CD8-positive, alpha-beta memory T cell (primary cell): ENCODE results near the gene RANBP3. TPM values are rescaled to one million over a fixed set of nuclear protein-coding genes. Genes with fewer than 3 reads are reported as not detected.
"Not testable (repeated sequence)": the region's sequence is repeated elsewhere in the genome, so short reads cannot be mapped to it uniquely, and the experiment has no call there.

Experiments used
- CTCF ChIA-PET: fragments of 350-600 bp; sonication (Branson Sonifier 250); formaldehyde crosslinking; loops from one replicate; lab custom pipeline; 2021; ENCODE audit warnings: antibody characterized with exemption; lab: Charles Lee
- POLR2A ChIA-PET: fragments of 350-600 bp; sonication (Branson Sonifier 250); formaldehyde crosslinking; loops from one replicate; lab custom pipeline; 2021; ENCODE audit warnings: antibody characterized with exemption; lab: Charles Lee
- DNase-seq, 5 donors: peaks; one replicate each; pipeline versions ENCODE4 v3.0.0 to v3.0.0-alpha.2; 2020 to 2022; ENCODE audit warnings: mixed read lengths in 1 of 5
- H3K27ac ChIP-seq: one replicate; pipeline ENCODE4 v1.7.0; 2013; ENCODE audit warnings: low read depth, mild to moderate bottlenecking, low read length, moderate library complexity
- H3K27me3 ChIP-seq: 2 replicates; pipeline ENCODE4 v1.7.0; 2013; ENCODE audit warnings: low read length, mild to moderate bottlenecking; ENCODE audit not compliant: insufficient read depth, poor library complexity, severe bottlenecking
- H3K36me3 ChIP-seq: 2 replicates; pipeline ENCODE4 v1.7.0; 2013; ENCODE audit warnings: mild to moderate bottlenecking, low read length, moderate library complexity; ENCODE audit not compliant: insufficient read depth
- H3K4me1 ChIP-seq: 2 replicates; pipeline ENCODE4 v1.7.0; 2013; ENCODE audit warnings: mild to moderate bottlenecking, low read length, moderate library complexity; ENCODE audit not compliant: insufficient read depth
- H3K4me3 ChIP-seq: 2 replicates; pipeline ENCODE4 v1.7.0; 2013; ENCODE audit warnings: mild to moderate bottlenecking, low read length
- H3K9me3 ChIP-seq: 2 replicates; pipeline ENCODE4 v1.7.0; 2013; ENCODE audit warnings: mild to moderate bottlenecking, low read length
- H3K27ac Mint-ChIP-seq, 8 donors: one replicate each; pipeline ENCODE4 v1.8.0; 2020 to 2021; ENCODE audit warnings: mixed read lengths in 8 of 8, mild to moderate bottlenecking in 6 of 8, inconsistent platforms in 3 of 8, moderate library complexity in 3 of 8
- H3K27me3 Mint-ChIP-seq, 2 donors: one replicate each; pipeline ENCODE4 v1.8.0; 2020 to 2021; ENCODE audit warnings: mixed read lengths in 2 of 2, mild to moderate bottlenecking in 1 of 2, moderate library complexity in 1 of 2
- H3K36me3 Mint-ChIP-seq, 3 donors: one replicate each; pipeline ENCODE4 v1.8.0; 2020 to 2021; ENCODE audit warnings: mixed read lengths in 3 of 3, inconsistent platforms in 1 of 3, mild to moderate bottlenecking in 1 of 3
- H3K4me1 Mint-ChIP-seq, 3 donors: one replicate each; pipeline ENCODE4 v1.8.0; 2020 to 2021; ENCODE audit warnings: mixed read lengths in 3 of 3, inconsistent platforms in 1 of 3, mild to moderate bottlenecking in 1 of 3
- H3K4me3 Mint-ChIP-seq, 7 donors: one replicate each; pipeline ENCODE4 v1.8.0; 2020 to 2021; ENCODE audit warnings: mixed read lengths in 7 of 7, mild to moderate bottlenecking in 6 of 7, moderate library complexity in 4 of 7, inconsistent platforms in 2 of 7
- H3K9me3 Mint-ChIP-seq, 5 donors: one replicate each; pipeline ENCODE4 v1.8.0; 2020 to 2022; ENCODE audit warnings: mixed read lengths in 5 of 5, mild to moderate bottlenecking in 3 of 5, moderate library complexity in 2 of 5, inconsistent platforms in 1 of 5
- polyA plus RNA-seq: library from polyadenylated mRNA; unstranded; fragments of 300-500 nt; fragmentation: Illumina TruSeq; gene quantifications from one replicate; pipeline ENCODE4 v1.2.3, GENCODE V29; 2021
- total RNA-seq, 2 experiments: library from RNA; stranded (reverse); gene quantifications; one replicate each; pipeline ENCODE4 v1.2.3, GENCODE V29; 2021

Gene RANBP3
- total and polyA plus RNA-seq, 3 experiments from 2014 or later: 9.7 to 97.6 (median 94.8) TPM

GRCh38 chr19:5881543-5882299 lies 96.2 kb downstream of the RANBP3 start:
- Mint-ChIP-seq H3K27ac (no peak overlapping the region), H3K27me3 (peaks cover 4 to 35% of the 10 kb centered on the region in 2 donors), H3K36me3 (no peaks in the 10 kb centered on the region), H3K4me1 (no peaks in the 10 kb centered on the region), H3K9me3 (no peaks in the 10 kb centered on the region), H3K4me3 (no peak overlapping the region)
- Histone ChIP-seq H3K36me3 (no peaks in the 10 kb centered on the region), H3K27ac (no peak overlapping the region), H3K4me1 (no peaks in the 10 kb centered on the region), H3K9me3 (no peaks in the 10 kb centered on the region), H3K27me3 (no peaks in the 10 kb centered on the region), H3K4me3 (no peak overlapping the region)
- ChIA-PET POLR2A (no interaction called here), CTCF (no interaction called here)
- no peak for DNase-seq

GRCh38 chr19:5880604-5881078 lies 97.3 kb downstream of the RANBP3 start:
- no peak overlapping the region for H3K27ac Mint-ChIP-seq
- ChIA-PET CTCF (no interaction called here), POLR2A (no interaction called here)
- H3K27me3 Mint-ChIP-seq: peaks cover 4 to 41% of the 10 kb centered on the region in 2 donors
- H3K36me3 ChIP-seq: no peaks in the 10 kb centered on the region
- H3K4me3 Mint-ChIP-seq: no peak overlapping the region
- H3K9me3 ChIP-seq: no peaks in the 10 kb centered on the region
- no peaks in the 10 kb centered on the region for H3K36me3 Mint-ChIP-seq
- H3K27me3 ChIP-seq: no peaks in the 10 kb centered on the region
- H3K9me3 Mint-ChIP-seq: no peaks in the 10 kb centered on the region
- DNase-seq: no peak
- no peaks in the 10 kb centered on the region for H3K4me1 ChIP-seq
- no peak overlapping the region for H3K4me3 ChIP-seq
- no peaks in the 10 kb centered on the region for H3K4me1 Mint-ChIP-seq
- H3K27ac ChIP-seq: no peak overlapping the region

- Mint-ChIP-seq H3K9me3 (no peaks in the 10 kb centered on the region), H3K27ac (no peak overlapping the region), H3K27me3 (peaks cover 4 to 37% of the 10 kb centered on the region in 2 donors), H3K36me3 (no peaks in the 10 kb centered on the region), H3K4me3 (no peak overlapping the region), H3K4me1 (no peaks in the 10 kb centered on the region)
- H3K36me3 ChIP-seq: no peaks in the 10 kb centered on the region
- no peak overlapping the region for H3K4me3 ChIP-seq
- ChIA-PET POLR2A (no interaction called here), CTCF (no interaction called here)
- H3K27me3 ChIP-seq: no peaks in the 10 kb centered on the region
- no peak overlapping the region for H3K27ac ChIP-seq
- H3K4me1 ChIP-seq: no peaks in the 10 kb centered on the region
- H3K9me3 ChIP-seq: no peaks in the 10 kb centered on the region
- no peak for DNase-seq
Measured at GRCh38 chr19:5880196-5880595, 97.7 kb downstream of the RANBP3 start.

GRCh38 chr19:5877882-5878281 lies 100.1 kb downstream of the RANBP3 start:
- Histone ChIP-seq H3K27me3 (no peaks in the 10 kb centered on the region), H3K4me3 (no peak overlapping the region), H3K9me3 (no peaks in the 10 kb centered on the region), H3K4me1 (no peaks in the 10 kb centered on the region), H3K27ac (no peak overlapping the region), H3K36me3 (no peaks in the 10 kb centered on the region)
- H3K9me3 Mint-ChIP-seq: peaks cover 0 to 2% (median 0%) of the 10 kb centered on the region in 5 donors
- H3K36me3 Mint-ChIP-seq: no peaks in the 10 kb centered on the region
- no peak for DNase-seq
- no peaks in the 10 kb centered on the region for H3K4me1 Mint-ChIP-seq
- peaks cover 4 to 31% of the 10 kb centered on the region in 2 donors for H3K27me3 Mint-ChIP-seq
- ChIA-PET POLR2A (interaction anchor here (0.7 kb wide), 1 partner anchor 17 kb away, joined by 4 read pairs; no protein-coding TSS in a partner anchor), CTCF (no interaction called here)
- no peak overlapping the region for H3K27ac Mint-ChIP-seq
- H3K4me3 Mint-ChIP-seq: no peak overlapping the region

- peaks cover 4 to 28% of the 10 kb centered on the region in 2 donors for H3K27me3 Mint-ChIP-seq
- no peak overlapping the region for H3K27ac Mint-ChIP-seq
- CTCF ChIA-PET: no interaction called here
- H3K27ac ChIP-seq: no peak overlapping the region
- no peaks in the 10 kb centered on the region for H3K27me3 ChIP-seq
- no peak for DNase-seq
- no peak overlapping the region for H3K4me3 ChIP-seq
- H3K9me3 ChIP-seq: no peaks in the 10 kb centered on the region
- H3K9me3 Mint-ChIP-seq: peaks cover 0 to 2% (median 0%) of the 10 kb centered on the region in 5 donors
- H3K4me1 ChIP-seq: no peaks in the 10 kb centered on the region
- POLR2A ChIA-PET: no interaction called here
- no peaks in the 10 kb centered on the region for H3K36me3 ChIP-seq
- H3K4me1 Mint-ChIP-seq: no peaks in the 10 kb centered on the region
- no peak overlapping the region for H3K4me3 Mint-ChIP-seq
- H3K36me3 Mint-ChIP-seq: no peaks in the 10 kb centered on the region
Measured at GRCh38 chr19:5877427-5877826, 100.5 kb downstream of the RANBP3 start.

GRCh38 chr19:5874496-5874895 lies 103.4 kb downstream of the RANBP3 start:
- H3K36me3 ChIP-seq, H3K27ac Mint-ChIP-seq, POLR2A ChIA-PET, H3K4me1 ChIP-seq, H3K36me3 Mint-ChIP-seq, H3K27me3 ChIP-seq, H3K4me1 Mint-ChIP-seq, CTCF ChIA-PET, H3K9me3 ChIP-seq, H3K27ac ChIP-seq, DNase-seq, H3K4me3 Mint-ChIP-seq, H3K4me3 ChIP-seq, H3K9me3 Mint-ChIP-seq: not testable (repeated sequence)
- H3K27me3 Mint-ChIP-seq: peaks cover 4 to 19% of the 10 kb centered on the region in 2 donors

GRCh38 chr19:5873617-5874199 lies 104.2 kb downstream of the RANBP3 start:
- Mint-ChIP-seq H3K4me1 (no peaks in the 10 kb centered on the region), H3K4me3 (no peak overlapping the region), H3K27ac (no peak overlapping the region), H3K27me3 (peaks cover 6 to 12% of the 10 kb centered on the region in 2 donors), H3K9me3 (peaks cover 0 to 2% (median 0%) of the 10 kb centered on the region in 5 donors), H3K36me3 (no peaks in the 10 kb centered on the region)
- DNase-seq: no peak
- ChIA-PET CTCF (no interaction called here), POLR2A (no interaction called here)
- Histone ChIP-seq H3K9me3 (no peaks in the 10 kb centered on the region), H3K36me3 (no peaks in the 10 kb centered on the region), H3K27ac (no peak overlapping the region), H3K27me3 (no peaks in the 10 kb centered on the region), H3K4me1 (no peaks in the 10 kb centered on the region), H3K4me3 (no peak overlapping the region)

GRCh38 chr19:5870986-5871394 lies 107.0 kb downstream of the RANBP3 start:
- H3K4me3 Mint-ChIP-seq: no peak overlapping the region
- POLR2A ChIA-PET: no interaction called here

More at GRCh38 chr19:5870986-5871394, 107.0 kb downstream of the RANBP3 start:
- peaks cover 5 to 9% of the 10 kb centered on the region in 2 donors for H3K27me3 Mint-ChIP-seq
- CTCF ChIA-PET: no interaction called here
- no peak overlapping the region for H3K27ac ChIP-seq
- no peak for DNase-seq
- H3K27ac Mint-ChIP-seq: no peak overlapping the region
- no peaks in the 10 kb centered on the region for H3K9me3 ChIP-seq
- no peaks in the 10 kb centered on the region for H3K36me3 ChIP-seq
- no peaks in the 10 kb centered on the region for H3K36me3 Mint-ChIP-seq
- H3K4me1 ChIP-seq: no peaks in the 10 kb centered on the region
- H3K27me3 ChIP-seq: no peaks in the 10 kb centered on the region
- no peaks in the 10 kb centered on the region for H3K4me1 Mint-ChIP-seq
- H3K9me3 Mint-ChIP-seq: peaks cover 0 to 2% (median 0%) of the 10 kb centered on the region in 5 donors
- no peak overlapping the region for H3K4me3 ChIP-seq
